ENCODE data around the gene FBXO47.
"Not testable (repeated sequence)": the region's sequence is repeated elsewhere in the genome, so short reads cannot be mapped to it uniquely, and the experiment has no call there.

The FBXO47 gene

GRCh38 chr17:38940404-38940803 is 26.8 kb downstream of the FBXO47 start:
- no peaks in the 10 kb centered on the region for H3K9me3 ChIP-seq (ENCODE audit: low read length)
- no peaks in the 10 kb centered on the region for H3K27me3 ChIP-seq (ENCODE audit: control insufficient read depth in 1 of 2, insufficient read depth in 2 of 2, low read length in 2 of 2)
- H3K9ac ChIP-seq (ENCODE audit: low read length): no peak overlapping the region
- no peak overlapping the region for H3K4me3 ChIP-seq (ENCODE audit: low read depth in 1 of 2, low read length in 2 of 2)
- H3K4me1 ChIP-seq (ENCODE audit: insufficient read depth, low read length): peaks cover 6% of the 10 kb centered on the region
- H3K27ac ChIP-seq (ENCODE audit: low read depth, low read length): no peak overlapping the region
- H3K36me3 ChIP-seq (ENCODE audit: insufficient read depth, low read length): no peaks in the 10 kb centered on the region

- no peak overlapping the region for H3K9ac ChIP-seq (ENCODE audit: low read length)
- H3K27me3 ChIP-seq (ENCODE audit: control insufficient read depth in 1 of 2, insufficient read depth in 2 of 2, low read length in 2 of 2): no peaks in the 10 kb centered on the region
- no peaks in the 10 kb centered on the region for H3K9me3 ChIP-seq (ENCODE audit: low read length)
- peaks cover 6% of the 10 kb centered on the region for H3K4me1 ChIP-seq (ENCODE audit: insufficient read depth, low read length)
- no peak overlapping the region for H3K27ac ChIP-seq (ENCODE audit: low read depth, low read length)
- H3K4me3 ChIP-seq (ENCODE audit: low read depth in 1 of 2, low read length in 2 of 2): no peak overlapping the region
- no peaks in the 10 kb centered on the region for H3K36me3 ChIP-seq (ENCODE audit: insufficient read depth, low read length)
Observed at GRCh38 chr17:38939987-38940386, 27.2 kb downstream of the FBXO47 start.

DNA sequence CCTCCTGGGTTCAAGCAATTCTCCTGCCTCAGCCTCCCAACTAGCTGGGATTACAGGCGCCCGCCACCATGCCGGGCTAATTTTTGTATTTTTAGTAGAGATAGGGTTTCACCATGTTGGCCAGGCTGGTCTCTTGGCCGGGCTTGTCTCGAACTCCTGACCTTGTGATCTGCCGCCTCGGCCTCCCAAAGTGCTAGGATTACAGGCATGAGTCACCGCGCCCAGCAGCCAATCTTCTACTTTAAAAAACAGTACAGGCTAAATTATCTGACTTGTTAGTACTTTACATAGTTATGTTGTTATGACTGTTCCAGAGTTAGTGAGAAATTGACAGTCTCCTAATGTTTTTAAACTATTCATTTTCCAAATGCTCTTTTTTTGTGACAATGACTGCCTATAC is 33.2 kb downstream of the FBXO47 start:
- not testable (repeated sequence) for H3K27ac ChIP-seq (ENCODE audit: low read depth, low read length); H3K36me3 ChIP-seq (ENCODE audit: insufficient read depth, low read length); H3K9me3 ChIP-seq (ENCODE audit: low read length); H3K4me3 ChIP-seq (ENCODE audit: low read depth in 1 of 2, low read length in 2 of 2); H3K27me3 ChIP-seq (ENCODE audit: control insufficient read depth in 1 of 2, insufficient read depth in 2 of 2, low read length in 2 of 2); H3K4me1 ChIP-seq (ENCODE audit: insufficient read depth, low read length); H3K9ac ChIP-seq (ENCODE audit: low read length)

DNA sequence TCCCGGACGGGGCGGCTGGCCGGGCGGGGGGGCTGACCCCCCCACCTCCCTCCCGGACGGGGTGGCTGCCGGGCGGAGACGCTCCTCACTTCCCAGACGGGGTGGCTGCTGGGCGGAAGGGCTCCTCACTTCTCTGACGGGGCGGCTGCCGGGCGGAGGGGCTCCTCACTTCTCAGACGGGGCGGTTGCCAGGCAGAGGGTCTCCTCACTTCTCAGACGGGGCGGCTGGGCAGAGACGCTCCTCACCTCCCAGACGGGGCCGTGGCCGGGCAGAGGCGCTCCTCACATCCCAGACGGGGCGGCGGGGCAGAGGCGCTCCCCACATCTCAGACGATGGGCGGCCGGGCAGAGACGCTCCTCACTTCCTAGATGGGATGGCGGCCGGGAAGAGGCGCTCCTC is 36.4 kb downstream of the FBXO47 start:
- not testable (repeated sequence) for H3K36me3 ChIP-seq (ENCODE audit: insufficient read depth, low read length); H3K27me3 ChIP-seq (ENCODE audit: control insufficient read depth in 1 of 2, insufficient read depth in 2 of 2, low read length in 2 of 2); H3K4me3 ChIP-seq (ENCODE audit: low read depth in 1 of 2, low read length in 2 of 2); H3K4me1 ChIP-seq (ENCODE audit: insufficient read depth, low read length); H3K27ac ChIP-seq (ENCODE audit: low read depth, low read length); H3K9ac ChIP-seq (ENCODE audit: low read length); H3K9me3 ChIP-seq (ENCODE audit: low read length)

- Histone ChIP-seq H3K9ac (ENCODE audit: low read length) (no peak overlapping the region), H3K4me1 (ENCODE audit: insufficient read depth, low read length) (peaks cover 25% of the 10 kb centered on the region), H3K4me3 (ENCODE audit: low read depth in 1 of 2, low read length in 2 of 2) (no peak overlapping the region), H3K9me3 (ENCODE audit: low read length) (no peaks in the 10 kb centered on the region), H3K27ac (ENCODE audit: low read depth, low read length) (no peak overlapping the region), H3K36me3 (ENCODE audit: insufficient read depth, low read length) (no peaks in the 10 kb centered on the region), H3K27me3 (ENCODE audit: control insufficient read depth in 1 of 2, insufficient read depth in 2 of 2, low read length in 2 of 2) (no peaks in the 10 kb centered on the region)
Observed at GRCh38 chr17:38926293-38927070, 40.7 kb downstream of the FBXO47 start.

GRCh38 chr17:38925263-38925995 is 41.8 kb downstream of the FBXO47 start, which contains the start of gene LASP1NB:
Gene LASP1NB, plus strand, starts transcription at chr17:38925614.
- H3K36me3 ChIP-seq (ENCODE audit: insufficient read depth, low read length): no peaks in the 10 kb centered on the region
- no peaks in the 10 kb centered on the region for H3K27me3 ChIP-seq (ENCODE audit: control insufficient read depth in 1 of 2, insufficient read depth in 2 of 2, low read length in 2 of 2)
- H3K27ac ChIP-seq (ENCODE audit: low read depth, low read length): no peak within 1 kb of the TSS
- H3K4me1 ChIP-seq (ENCODE audit: insufficient read depth, low read length): peaks cover 36% of the 10 kb centered on the region
- no peak within 1 kb of the TSS for H3K9ac ChIP-seq (ENCODE audit: low read length)
- H3K4me3 ChIP-seq (ENCODE audit: low read depth in 1 of 2, low read length in 2 of 2): no peak within 1 kb of the TSS
- H3K9me3 ChIP-seq (ENCODE audit: low read length): no peaks in the 10 kb centered on the region

GRCh38 chr17:38922538-38923297 is 44.5 kb downstream of the FBXO47 start:
- no peaks in the 10 kb centered on the region for H3K27me3 ChIP-seq (ENCODE audit: control insufficient read depth in 1 of 2, insufficient read depth in 2 of 2, low read length in 2 of 2)
- peaks cover 45% of the 10 kb centered on the region for H3K4me1 ChIP-seq (ENCODE audit: insufficient read depth, low read length)
- H3K36me3 ChIP-seq (ENCODE audit: insufficient read depth, low read length): peaks cover 23% of the 10 kb centered on the region
- no peak overlapping the region for H3K9ac ChIP-seq (ENCODE audit: low read length)
- H3K27ac ChIP-seq (ENCODE audit: low read depth, low read length): peak overlapping the region; percentile 55
- H3K4me3 ChIP-seq (ENCODE audit: low read depth in 1 of 2, low read length in 2 of 2): no peak overlapping the region
- H3K9me3 ChIP-seq (ENCODE audit: low read length): no peaks in the 10 kb centered on the region

DNA sequence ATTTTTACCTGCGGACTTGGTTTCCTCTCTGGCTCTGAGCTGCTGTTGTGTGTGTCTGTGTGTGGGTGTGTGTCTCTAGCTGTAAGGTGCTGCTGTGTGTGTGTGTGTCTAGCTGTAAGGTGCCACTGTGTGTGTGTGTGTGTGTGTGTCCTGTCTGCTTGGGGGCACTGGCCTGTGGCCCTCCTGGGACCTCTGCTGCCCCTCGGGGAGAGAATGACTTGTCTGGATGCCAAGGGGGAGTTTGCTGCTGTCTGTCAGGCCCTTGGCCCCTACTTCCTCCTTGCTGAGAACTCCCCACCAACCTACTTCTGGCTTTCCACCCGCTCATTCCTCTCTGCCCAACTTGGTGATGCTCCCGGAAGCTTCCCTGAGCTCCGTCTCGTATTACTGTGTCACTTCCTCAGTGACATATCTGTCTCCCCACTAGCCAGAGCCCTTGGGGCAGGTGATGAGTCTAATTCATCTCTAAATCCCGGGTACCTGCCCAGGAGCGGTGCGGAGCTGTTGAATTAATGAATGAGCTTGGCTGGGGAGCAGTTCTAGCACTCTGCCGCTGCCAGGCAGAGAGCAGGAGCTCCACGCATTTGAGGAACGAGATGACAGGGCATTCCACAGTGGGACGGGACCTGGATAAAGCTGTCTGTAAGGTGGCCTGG is 45.3 kb downstream of the FBXO47 start:
- H3K27me3 ChIP-seq (ENCODE audit: control insufficient read depth in 1 of 2, insufficient read depth in 2 of 2, low read length in 2 of 2): no peaks in the 10 kb centered on the region
- H3K9ac ChIP-seq (ENCODE audit: low read length): no peak overlapping the region
- peaks cover 45% of the 10 kb centered on the region for H3K4me1 ChIP-seq (ENCODE audit: insufficient read depth, low read length)
- H3K27ac ChIP-seq (ENCODE audit: low read depth, low read length): peak overlapping the region; percentile 55
- H3K36me3 ChIP-seq (ENCODE audit: insufficient read depth, low read length): peaks cover 29% of the 10 kb centered on the region
- H3K4me3 ChIP-seq (ENCODE audit: low read depth in 1 of 2, low read length in 2 of 2): no peak overlapping the region
- H3K9me3 ChIP-seq (ENCODE audit: low read length): no peaks in the 10 kb centered on the region

- no peak overlapping the region for H3K9ac ChIP-seq (ENCODE audit: low read length)
- H3K27ac ChIP-seq (ENCODE audit: low read depth, low read length): peak overlapping the region; percentile 72
- no peaks in the 10 kb centered on the region for H3K9me3 ChIP-seq (ENCODE audit: low read length)
- peaks cover 40% of the 10 kb centered on the region for H3K36me3 ChIP-seq (ENCODE audit: insufficient read depth, low read length)
- H3K4me3 ChIP-seq (ENCODE audit: low read depth in 1 of 2, low read length in 2 of 2): no peak overlapping the region
- no peaks in the 10 kb centered on the region for H3K27me3 ChIP-seq (ENCODE audit: control insufficient read depth in 1 of 2, insufficient read depth in 2 of 2, low read length in 2 of 2)
- peaks cover 49% of the 10 kb centered on the region for H3K4me1 ChIP-seq (ENCODE audit: insufficient read depth, low read length)
Observed at GRCh38 chr17:38920374-38921291, 46.6 kb downstream of the FBXO47 start.

GRCh38 chr17:38919316-38920078 is 47.7 kb downstream of the FBXO47 start:
- peaks cover 54% of the 10 kb centered on the region for H3K4me1 ChIP-seq (ENCODE audit: insufficient read depth, low read length)
- no peak overlapping the region for H3K27ac ChIP-seq (ENCODE audit: low read depth, low read length)
- no peak overlapping the region for H3K4me3 ChIP-seq (ENCODE audit: low read depth in 1 of 2, low read length in 2 of 2)
- H3K36me3 ChIP-seq (ENCODE audit: insufficient read depth, low read length): peaks cover 51% of the 10 kb centered on the region
- no peaks in the 10 kb centered on the region for H3K27me3 ChIP-seq (ENCODE audit: control insufficient read depth in 1 of 2, insufficient read depth in 2 of 2, low read length in 2 of 2)
- H3K9ac ChIP-seq (ENCODE audit: low read length): no peak overlapping the region
- no peaks in the 10 kb centered on the region for H3K9me3 ChIP-seq (ENCODE audit: low read length)
